ENCODE results near the gene CLIC4. TPM values are rescaled to one million over a fixed set of nuclear protein-coding genes. Genes with fewer than 3 reads are reported as not detected.
"Not testable (repeated sequence)": the region's sequence is repeated elsewhere in the genome, so short reads cannot be mapped to it uniquely, and the experiment has no call there.

The CLIC4 gene
- total RNA-seq, 1 donor from 2014 or later, result 136 TPM

GRCh38 chr1:24795236-24795635, 50.0 kb downstream of the CLIC4 start:
- Mint-ChIP-seq H3K9me3 (peaks cover 11% of the 10 kb centered on the region), H3K36me3 (peaks cover 16% of the 10 kb centered on the region), H3K27ac (no peak overlapping the region), H3K4me1 (peaks cover 17% of the 10 kb centered on the region), H3K4me3 (no peak overlapping the region), H3K27me3 (ENCODE audit: low read depth) (no peaks in the 10 kb centered on the region)
- TF ChIP-seq, protein P1, sequence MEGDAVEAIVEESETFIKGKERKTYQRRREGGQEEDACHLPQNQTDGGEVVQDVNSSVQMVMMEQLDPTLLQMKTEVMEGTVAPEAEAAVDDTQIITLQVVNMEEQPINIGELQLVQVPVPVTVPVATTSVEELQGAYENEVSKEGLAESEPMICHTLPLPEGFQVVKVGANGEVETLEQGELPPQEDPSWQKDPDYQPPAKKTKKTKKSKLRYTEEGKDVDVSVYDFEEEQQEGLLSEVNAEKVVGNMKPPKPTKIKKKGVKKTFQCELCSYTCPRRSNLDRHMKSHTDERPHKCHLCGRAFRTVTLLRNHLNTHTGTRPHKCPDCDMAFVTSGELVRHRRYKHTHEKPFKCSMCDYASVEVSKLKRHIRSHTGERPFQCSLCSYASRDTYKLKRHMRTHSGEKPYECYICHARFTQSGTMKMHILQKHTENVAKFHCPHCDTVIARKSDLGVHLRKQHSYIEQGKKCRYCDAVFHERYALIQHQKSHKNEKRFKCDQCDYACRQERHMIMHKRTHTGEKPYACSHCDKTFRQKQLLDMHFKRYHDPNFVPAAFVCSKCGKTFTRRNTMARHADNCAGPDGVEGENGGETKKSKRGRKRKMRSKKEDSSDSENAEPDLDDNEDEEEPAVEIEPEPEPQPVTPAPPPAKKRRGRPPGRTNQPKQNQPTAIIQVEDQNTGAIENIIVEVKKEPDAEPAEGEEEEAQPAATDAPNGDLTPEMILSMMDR (IDR thresholded peaks at IDR 0.05; ENCODE audit: unreplicated experiment), result no peak
- DNase-seq (ENCODE audit: low spot score in 2 of 2, unreplicated experiment in 2 of 2), result no peak

GRCh38 chr1:24796524-24796923, 51.3 kb downstream of the CLIC4 start:
- TF ChIP-seq, protein P1 (IDR thresholded peaks at IDR 0.05; ENCODE audit: unreplicated experiment), result no peak
- no peak overlapping the region for H3K27ac Mint-ChIP-seq
- H3K4me1 Mint-ChIP-seq, result peaks cover 22% of the 10 kb centered on the region
- peaks cover 11% of the 10 kb centered on the region for H3K9me3 Mint-ChIP-seq
- H3K27me3 Mint-ChIP-seq (ENCODE audit: low read depth), result no peaks in the 10 kb centered on the region
- DNase-seq (ENCODE audit: low spot score in 2 of 2, unreplicated experiment in 2 of 2), result no peak
- peaks cover 19% of the 10 kb centered on the region for H3K36me3 Mint-ChIP-seq
- no peak overlapping the region for H3K4me3 Mint-ChIP-seq

DNA sequence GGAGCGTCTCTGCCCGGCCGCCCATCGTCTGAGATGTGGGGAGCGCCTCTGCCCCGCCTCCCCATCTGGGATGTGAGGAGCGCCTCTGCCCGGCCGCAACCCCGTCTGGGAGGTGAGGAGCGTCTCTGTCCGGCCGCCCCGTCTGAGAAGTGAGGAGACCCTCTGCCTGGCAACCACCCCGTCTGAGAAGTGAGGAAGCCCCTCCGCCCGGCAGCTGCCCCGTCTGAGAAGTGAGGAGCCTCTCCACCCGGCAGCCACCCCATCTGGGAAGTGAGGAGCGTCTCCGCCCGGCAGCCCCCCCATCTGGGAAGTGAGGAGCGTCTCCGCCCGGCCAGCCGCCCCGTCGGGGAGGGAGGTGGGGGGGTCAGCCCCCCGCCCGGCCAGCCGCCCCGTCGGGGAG, 54.0 kb downstream of the CLIC4 start:
- DNase-seq (ENCODE audit: low spot score in 2 of 2, unreplicated experiment in 2 of 2); H3K27ac Mint-ChIP-seq; H3K4me3 Mint-ChIP-seq; H3K4me1 Mint-ChIP-seq; H3K27me3 Mint-ChIP-seq (ENCODE audit: low read depth): not testable (repeated sequence)
- peaks cover 19% of the 10 kb centered on the region for H3K36me3 Mint-ChIP-seq
- H3K9me3 Mint-ChIP-seq, result peaks cover 11% of the 10 kb centered on the region

DNA sequence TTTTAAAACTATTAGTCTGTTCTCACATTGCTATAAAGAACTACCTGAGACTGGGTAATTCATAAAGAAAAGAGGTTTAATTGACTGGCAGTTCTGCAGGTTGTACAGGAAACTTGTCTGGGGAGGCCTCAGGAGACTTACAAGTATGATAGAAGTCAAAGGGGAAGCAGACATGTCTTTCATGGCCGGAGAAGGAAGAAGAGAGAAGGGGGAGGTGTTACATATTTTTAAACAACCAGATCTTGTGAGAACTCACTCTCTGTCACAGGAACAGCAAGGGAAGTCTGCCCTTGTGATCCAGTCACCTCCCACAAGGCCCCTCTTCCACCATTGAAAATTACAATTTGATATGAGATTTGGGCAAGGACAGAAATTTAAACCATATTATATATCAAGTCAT, 55.9 kb downstream of the CLIC4 start:
- H3K9me3 Mint-ChIP-seq, result peaks cover 11% of the 10 kb centered on the region
- DNase-seq (ENCODE audit: low spot score in 2 of 2, unreplicated experiment in 2 of 2), result no peak
- H3K4me3 Mint-ChIP-seq, result no peak overlapping the region
- H3K27me3 Mint-ChIP-seq (ENCODE audit: low read depth), result no peaks in the 10 kb centered on the region
- H3K4me1 Mint-ChIP-seq, result peaks cover 5% of the 10 kb centered on the region
- H3K36me3 Mint-ChIP-seq, result peaks cover 28% of the 10 kb centered on the region
- TF ChIP-seq, protein P1 (IDR thresholded peaks at IDR 0.05; ENCODE audit: unreplicated experiment), result no peak
- H3K27ac Mint-ChIP-seq, result peak overlapping the region; percentile 33

DNA sequence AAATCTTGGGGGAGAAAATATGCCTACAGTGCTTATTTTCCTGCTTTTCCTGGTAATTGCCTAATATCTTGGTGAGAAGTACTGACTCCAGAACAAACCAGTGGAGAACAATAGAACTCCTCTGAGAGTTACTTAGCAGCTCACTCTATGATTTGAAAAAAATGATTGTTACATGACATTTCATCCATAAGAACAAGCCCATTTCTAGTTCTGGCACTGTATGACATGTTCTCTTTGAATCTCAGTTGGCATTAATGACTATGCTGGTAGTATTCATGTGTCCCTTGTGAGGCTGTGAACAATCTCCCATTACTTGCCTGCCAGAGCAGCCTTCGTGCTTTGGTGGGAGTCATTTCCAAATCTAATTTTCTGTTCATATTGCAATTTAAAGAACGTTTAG, 58.0 kb downstream of the CLIC4 start:
- no peaks in the 10 kb centered on the region for H3K27me3 Mint-ChIP-seq (ENCODE audit: low read depth)
- DNase-seq (ENCODE audit: low spot score in 2 of 2, unreplicated experiment in 2 of 2), result no peak
- peaks cover 23% of the 10 kb centered on the region for H3K36me3 Mint-ChIP-seq
- H3K9me3 Mint-ChIP-seq, result peaks cover 3% of the 10 kb centered on the region
- peaks cover 5% of the 10 kb centered on the region for H3K4me1 Mint-ChIP-seq
- H3K27ac Mint-ChIP-seq, result peak overlapping the region; percentile 73
- no peak overlapping the region for H3K4me3 Mint-ChIP-seq
- TF ChIP-seq, protein P1 (IDR thresholded peaks at IDR 0.05; ENCODE audit: unreplicated experiment), result no peak

- Mint-ChIP-seq H3K9me3 (no peaks in the 10 kb centered on the region), H3K36me3 (peaks cover 17% of the 10 kb centered on the region), H3K27ac (no peak overlapping the region), H3K27me3 (ENCODE audit: low read depth) (no peaks in the 10 kb centered on the region), H3K4me3 (no peak overlapping the region), H3K4me1 (peaks cover 5% of the 10 kb centered on the region)
- TF ChIP-seq, protein P1 (IDR thresholded peaks at IDR 0.05; ENCODE audit: unreplicated experiment), result no peak
- DNase-seq (ENCODE audit: low spot score in 2 of 2, unreplicated experiment in 2 of 2), result no peak
Observed at GRCh38 chr1:24803987-24804530, 58.8 kb downstream of the CLIC4 start.
